ENCODE data around the gene WDR19. TPM values are rescaled to one million over a fixed set of nuclear protein-coding genes. Genes with fewer than 3 reads are reported as not detected.

WDR19 gene
- total and polyA plus RNA-seq, 2 of the 4 experiments (the other 2 are of a cell fraction) = 16.0 to 22.6 TPM

- TF ChIP-seq BHLHE40 (IDR thresholded peaks at IDR 0.05; ENCODE audit: low read depth, low read length) (no peak), RFX5 (IDR thresholded peaks at IDR 0.05; ENCODE audit: low read depth, low read length) (no peak), ELK1 (IDR thresholded peaks at IDR 0.05; ENCODE audit: borderline replicate concordance, low read depth, low read length) (no peak)
Observed at GRCh38 chr4:39133623-39134022, 48.7 kb upstream of the WDR19 start (continued).

Measured in IMR-90 (cell line).